T-cell (primary cell): ENCODE data around the gene FAM171A2. TPM values are rescaled to one million over a fixed set of nuclear protein-coding genes. Genes with fewer than 3 reads are reported as not detected.
"Not testable (repeated sequence)": the region's sequence is repeated elsewhere in the genome, so short reads cannot be mapped to it uniquely, and the experiment has no call there.

Experiments
- ATAC-seq, 4 experiments: fragments of 200-7000 bp in 3 of 4; fragments of 150-1000 bp in 1 of 4; cut with Tn5 transposase; replicated peaks in 1 of 4; 1 replicate in 3 of 4; 2 replicates in 1 of 4; pipeline ENCODE4 v1.10.0; 2021; ENCODE audit warnings: moderate library complexity in 3 of 4, mild to moderate bottlenecking in 2 of 4, moderate number of reproducible peaks in 1 of 4
- CTCF ChIA-PET, 2 donors: fragments of 300-600 bp; sonication (Branson Sonifier 250); formaldehyde crosslinking; loops; one replicate each; lab custom pipeline; 2022; ENCODE audit warnings: antibody characterized with exemption in 2 of 2; lab: Charles Lee
- POLR2A ChIA-PET, 2 donors: fragments of 300-600 bp; sonication (Branson Sonifier 250); formaldehyde crosslinking; loops; one replicate each; lab custom pipeline; 2022; ENCODE audit warnings: antibody characterized with exemption in 2 of 2; lab: Charles Lee
- DNase-seq, 35 experiments: peaks; one replicate each; pipeline versions ENCODE4 v3.0.0 to v3.0.0-alpha.2; 2013 to 2023
- H3K27ac ChIP-seq: one replicate; pipeline ENCODE4 v1.5.1; 2013; ENCODE audit warnings: low read length
- H3K27me3 ChIP-seq, 2 experiments: replicated peaks in 1 of 2; 1 replicate in 1 of 2; 2 replicates in 1 of 2; pipeline versions ENCODE4 v1.6.1 to v1.7.0; 2013; ENCODE audit warnings: low read length in 1 of 2, mixed read lengths in 1 of 2; ENCODE audit not compliant: control insufficient read depth in 2 of 2, insufficient read depth in 2 of 2; ENCODE audit errors: extremely low read depth in 1 of 2
- H3K36me3 ChIP-seq, 2 donors: 1 replicate in 1 of 2; 2 replicates in 1 of 2; pipeline versions ENCODE4 v1.6.1 to v1.7.0; 2013; ENCODE audit warnings: low read length in 1 of 2; ENCODE audit not compliant: control insufficient read depth in 2 of 2, insufficient read depth in 1 of 2; ENCODE audit errors: extremely low read depth in 1 of 2
- H3K4me1 ChIP-seq, 2 experiments: 1 replicate in 1 of 2; 2 replicates in 1 of 2; pipeline versions ENCODE4 v1.6.1 to v1.7.0; 2013; ENCODE audit warnings: low read length in 2 of 2, mixed read lengths in 1 of 2; ENCODE audit not compliant: insufficient read depth in 2 of 2, control insufficient read depth in 1 of 2; ENCODE audit errors: extremely low read depth in 1 of 2
- H3K4me3 ChIP-seq, 2 donors: 1 replicate in 1 of 2; 2 replicates in 1 of 2; pipeline versions ENCODE4 v1.5.1 to v1.7.0; 2013; ENCODE audit warnings: mild to moderate bottlenecking in 2 of 2, low read length in 1 of 2, moderate library complexity in 1 of 2; ENCODE audit not compliant: control insufficient read depth in 1 of 2; ENCODE audit errors: extremely low read depth in 1 of 2
- H3K9me3 ChIP-seq: 2 replicates; pipeline ENCODE4 v1.7.0; 2013
- H3K27ac Mint-ChIP-seq, 2 donors: one replicate each; pipeline ENCODE4 v1.8.0; 2020 to 2021; ENCODE audit warnings: mild to moderate bottlenecking in 2 of 2, mixed read lengths in 2 of 2
- H3K27me3 Mint-ChIP-seq, 2 donors: one replicate each; pipeline ENCODE4 v1.8.0; 2021 to 2022; ENCODE audit warnings: mixed read lengths in 2 of 2
- H3K36me3 Mint-ChIP-seq: one replicate; pipeline ENCODE4 v1.8.0; 2021; ENCODE audit warnings: mixed read lengths
- H3K4me1 Mint-ChIP-seq, 3 donors: one replicate each; pipeline ENCODE4 v1.8.0; 2020 to 2022; ENCODE audit warnings: mixed read lengths in 3 of 3, mild to moderate bottlenecking in 1 of 3
- H3K4me3 Mint-ChIP-seq, 3 donors: one replicate each; pipeline ENCODE4 v1.8.0; 2020 to 2022; ENCODE audit warnings: mild to moderate bottlenecking in 3 of 3, mixed read lengths in 3 of 3, moderate library complexity in 3 of 3
- H3K9me3 Mint-ChIP-seq, 3 donors: one replicate each; pipeline ENCODE4 v1.8.0; 2020 to 2022; ENCODE audit warnings: mixed read lengths in 3 of 3
- WGBS: methylation state at CpG from one replicate; pipeline ENCODE4 v1.1.5; 2013; ENCODE audit warnings: missing lambda C conversion rate; ENCODE audit not compliant: insufficient coverage; 5-methylcytosine and 5-hydroxymethylcytosine counted together
- total RNA-seq, 35 experiments: library from RNA in 6 of 35; stranded (reverse) in 6 of 35; fragments of 120-200 nt in 1 of 35; gene quantifications; one replicate each; pipeline versions ENCODE4 v1.2.1 to v1.2.4 and lab custom pipeline; 2013 to 2026

The FAM171A2 gene
- total RNA-seq, 5 donors from 2014 or later (not counting 1 experiment from before 2014, with no cell fraction given): 0.18 to 1.5 (median 0.89) TPM

DNA sequence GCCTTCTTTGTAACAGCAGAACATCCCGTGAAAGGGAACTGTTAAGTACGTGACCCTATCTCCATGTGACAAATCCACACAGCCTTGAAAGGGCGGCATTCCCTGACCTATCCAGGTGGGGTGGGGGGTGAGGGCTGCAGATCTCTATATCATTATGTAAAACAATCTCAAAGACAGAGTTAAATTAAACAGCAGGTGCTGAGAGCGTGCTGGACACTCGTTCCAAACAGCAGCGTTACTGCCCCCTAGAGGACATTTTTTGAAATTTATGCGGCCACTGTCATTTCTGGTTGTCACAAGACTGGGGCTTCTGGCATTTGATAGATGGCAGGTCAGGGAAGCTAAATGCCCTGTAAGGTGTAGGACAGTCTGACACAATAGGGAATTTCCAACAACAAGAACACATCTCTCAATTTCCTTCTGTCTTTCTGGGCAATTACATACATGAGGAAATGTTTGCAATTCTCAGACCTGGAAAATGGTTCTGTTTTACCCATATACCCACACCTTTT, 32.3 kb downstream of the FAM171A2 start:
- H3K27ac Mint-ChIP-seq: peak overlapping the region in 1 of 2 donors; percentile 65
- Histone ChIP-seq H3K9me3 (no peaks in the 10 kb centered on the region), H3K36me3 (no peaks in the 10 kb centered on the region), H3K4me3 (no peak overlapping the region), H3K4me1 (peaks cover 0 to 18% of the 10 kb centered on the region in 2 experiments), H3K27ac (no peak overlapping the region), H3K27me3 (peaks cover 0 to 12% of the 10 kb centered on the region in 2 experiments)
- POLR2A ChIA-PET: interaction anchor here in 1 of 2 donors (0.6 kb wide), 1 partner anchor 299 kb away, joined by 3 read pairs; no protein-coding TSS in a partner anchor
- DNase-seq (peak in 32 of 35 experiments; percentile 18 to 87 (median 56)), ATAC-seq (peak in 3 of 4 experiments; percentile 22 to 34 (median 32))
- peak overlapping the region in 1 of 3 donors; percentile 9 for H3K4me3 Mint-ChIP-seq
- peaks cover 0 to 1% of the 10 kb centered on the region in 2 donors for H3K27me3 Mint-ChIP-seq
- 0% methylated on average over 1 of the region's 7 CpGs for WGBS
- no peaks in the 10 kb centered on the region for H3K36me3 Mint-ChIP-seq
- peaks cover 11 to 17% (median 15%) of the 10 kb centered on the region in 3 donors for H3K4me1 Mint-ChIP-seq
- CTCF ChIA-PET: interaction anchor here (0.7 to 2.8 kb wide), 6 partner anchors 14 to 122 kb away, joined by 3 to 13 read pairs (median 4); partner anchors contain the start of gene GRN (in 1 of the 2)
- H3K9me3 Mint-ChIP-seq: no peaks in the 10 kb centered on the region

- not testable (repeated sequence) for H3K27ac Mint-ChIP-seq, H3K9me3 ChIP-seq, H3K27me3 ChIP-seq, H3K4me3 Mint-ChIP-seq, DNase-seq, H3K9me3 Mint-ChIP-seq, H3K4me3 ChIP-seq, H3K36me3 Mint-ChIP-seq, H3K27ac ChIP-seq, ATAC-seq, H3K27me3 Mint-ChIP-seq, H3K36me3 ChIP-seq
- CTCF ChIA-PET: interaction anchor here (0.6 to 2.8 kb wide), 6 partner anchors 22 to 1557 kb away, joined by 3 to 13 read pairs (median 6); partner anchors contain the start of genes RUNDC3A (in 1 of the 2) and VPS25 (in 1 of the 2)
- H3K4me1 ChIP-seq: peaks cover 2 to 28% of the 10 kb centered on the region in 2 experiments
- POLR2A ChIA-PET: interaction anchor here in 1 of 2 donors (0.6 kb wide), 1 partner anchor 414 kb away, joined by 4 read pairs; no protein-coding TSS in a partner anchor
- WGBS: no CpG with 5 or more reads among the region's 5 CpGs
- H3K4me1 Mint-ChIP-seq: peaks cover 11 to 20% (median 20%) of the 10 kb centered on the region in 3 donors
These were observed 33.4 kb downstream of the FAM171A2 start for GRCh38 chr17:44330263-44330662.

DNA sequence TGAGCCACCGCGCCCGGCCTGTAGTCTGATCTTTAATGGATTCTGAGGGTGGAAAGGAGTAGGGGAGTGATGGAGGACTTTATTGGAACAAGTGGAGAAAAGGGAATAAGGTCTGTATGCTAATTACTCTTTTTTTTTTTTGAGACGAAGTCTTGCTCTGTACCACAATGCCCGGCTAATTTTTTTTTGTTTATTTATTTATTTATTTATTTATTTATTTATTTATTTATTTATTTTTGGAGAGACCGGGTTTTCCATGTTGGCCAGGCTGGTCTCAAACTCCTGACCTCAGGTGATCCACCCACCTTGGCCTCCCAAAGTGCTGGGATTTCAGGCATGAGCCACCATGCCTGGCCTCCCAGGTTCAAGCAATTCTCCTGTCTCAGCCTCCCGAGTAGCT, 34.1 kb downstream of the FAM171A2 start:
- H3K36me3 ChIP-seq, ATAC-seq, H3K9me3 ChIP-seq, H3K27me3 ChIP-seq, H3K9me3 Mint-ChIP-seq, H3K4me3 Mint-ChIP-seq, DNase-seq, H3K27me3 Mint-ChIP-seq, H3K27ac ChIP-seq, H3K27ac Mint-ChIP-seq, POLR2A ChIA-PET, H3K36me3 Mint-ChIP-seq, H3K4me3 ChIP-seq: not testable (repeated sequence)
- WGBS: 100% methylated on average over 4 of the region's 7 CpGs
- H3K4me1 ChIP-seq: peaks cover 2 to 33% of the 10 kb centered on the region in 2 experiments
- H3K4me1 Mint-ChIP-seq: peaks cover 11 to 22% (median 20%) of the 10 kb centered on the region in 3 donors
- CTCF ChIA-PET: interaction anchor here in 1 of 2 donors (2.8 kb wide), 1 partner anchor 120 kb away, joined by 13 read pairs; no protein-coding TSS in a partner anchor

DNA sequence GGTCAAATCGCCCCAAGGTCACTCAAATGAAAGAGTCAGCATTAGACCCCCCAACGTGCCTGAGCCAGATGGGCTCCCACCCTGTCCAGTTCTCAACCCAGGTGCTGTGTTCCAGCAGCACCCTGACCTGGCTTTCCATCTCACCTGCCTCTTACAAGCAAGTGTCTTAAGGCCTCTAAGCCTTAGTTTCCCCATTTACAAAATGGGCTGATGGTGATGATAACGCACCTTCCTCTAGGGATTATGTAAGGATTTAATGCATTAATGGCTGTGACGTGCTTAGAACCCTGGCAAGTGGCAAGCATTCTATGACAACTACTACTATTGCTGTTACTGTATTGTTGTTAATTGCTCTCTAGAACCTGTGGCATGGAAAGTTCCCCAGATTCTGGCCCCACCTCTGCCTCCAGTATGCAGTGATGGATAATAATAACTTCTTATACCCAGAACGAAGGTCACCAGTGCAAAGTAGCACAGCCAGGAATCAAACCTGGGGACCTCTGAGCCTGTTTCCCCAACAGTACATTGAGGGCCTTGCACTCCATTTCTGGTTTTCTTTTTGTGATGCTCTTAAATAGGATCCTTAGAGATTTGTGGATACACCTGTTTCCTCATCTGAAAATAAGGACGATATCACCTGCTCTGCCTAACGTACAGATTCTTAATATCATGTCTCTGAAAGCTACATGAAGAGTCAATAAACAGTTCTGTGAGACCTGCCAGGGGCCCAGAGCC, 35.8 kb downstream of the FAM171A2 start:
- Mint-ChIP-seq H3K27me3 (no peaks in the 10 kb centered on the region), H3K36me3 (no peaks in the 10 kb centered on the region), H3K27ac (peak overlapping the region in 1 of 2 donors; percentile 34), H3K9me3 (no peaks in the 10 kb centered on the region), H3K4me3 (peak overlapping the region in 2 of 3 donors; percentile 22 to 31), H3K4me1 (peaks cover 11 to 33% (median 30%) of the 10 kb centered on the region in 3 donors)
- Histone ChIP-seq H3K27ac (no peak overlapping the region), H3K36me3 (no peaks in the 10 kb centered on the region), H3K4me1 (peaks cover 4 to 48% of the 10 kb centered on the region in 2 experiments), H3K9me3 (no peaks in the 10 kb centered on the region), H3K27me3 (peaks cover 0 to 5% of the 10 kb centered on the region in 2 experiments), H3K4me3 (no peak overlapping the region)
- DNase-seq (no peak), ATAC-seq (no peak)
- CTCF ChIA-PET: interaction anchor here in 1 of 2 donors (0.6 kb wide), 2 partner anchors 120 to 128 kb away, joined by 4 read pairs; partner anchors contain the start of gene ATXN7L3
- no CpG with 5 or more reads among the region's 7 CpGs for WGBS
- POLR2A ChIA-PET: no interaction called here

DNA sequence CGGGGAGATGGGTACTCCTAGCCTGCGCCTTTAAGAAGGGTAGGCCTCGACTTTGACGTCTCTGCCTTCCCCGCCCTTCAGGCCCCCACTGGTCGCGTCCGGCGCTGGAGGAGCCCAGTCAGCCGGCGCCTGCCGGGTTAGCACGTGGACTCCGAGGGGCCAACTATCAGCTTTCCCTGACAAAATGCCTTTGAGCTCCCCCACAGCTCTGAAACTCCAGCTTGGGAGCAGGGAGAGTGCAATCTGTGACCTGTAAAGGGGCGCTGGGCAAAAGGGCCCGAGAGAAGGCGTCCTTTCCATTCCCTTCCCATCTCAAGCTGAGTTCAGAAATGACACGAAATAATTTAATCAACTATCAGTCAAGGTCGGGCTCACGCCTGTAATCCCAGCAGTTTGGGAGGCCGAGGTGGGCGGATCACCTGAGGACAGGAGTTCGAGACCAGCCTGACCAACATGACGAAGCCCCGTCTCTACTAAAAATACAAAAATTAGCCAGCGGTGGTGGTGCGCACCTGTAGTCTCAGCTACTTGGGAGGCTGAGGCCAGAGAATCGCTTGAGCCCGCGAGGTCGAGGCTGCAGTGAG, 36.7 kb downstream of the FAM171A2 start:
- H3K4me1 ChIP-seq: peaks cover 4 to 49% of the 10 kb centered on the region in 2 experiments
- WGBS: 29% methylated on average over 12 of the region's 31 CpGs
- Mint-ChIP-seq H3K4me3 (peak overlapping the region; percentile 64 to 94 (median 65)), H3K36me3 (no peaks in the 10 kb centered on the region), H3K4me1 (peaks cover 11 to 40% (median 36%) of the 10 kb centered on the region in 3 donors), H3K27me3 (no peaks in the 10 kb centered on the region), H3K27ac (peak overlapping the region; percentile 85 to 88), H3K9me3 (no peaks in the 10 kb centered on the region)
- ATAC-seq (peak; percentile 75 to 82 (median 76)), DNase-seq (peak; percentile 84 to 96 (median 93))
- no peaks in the 10 kb centered on the region for H3K27me3 ChIP-seq
- no peaks in the 10 kb centered on the region for H3K9me3 ChIP-seq
- ChIA-PET CTCF (interaction anchor here in 1 of 2 donors (0.6 to 1.0 kb wide), 9 partner anchors 19 to 203 kb away, joined by 3 to 7 read pairs (median 4); partner anchors contain the start of genes HDAC5, RUNDC3A, TMUB2 and UBTF), POLR2A (interaction anchor here in 1 of 2 donors (0.5 to 0.7 kb wide), 2 partner anchors 125 to 190 kb away, joined by 3 to 10 read pairs; no protein-coding TSS in a partner anchor)
- H3K4me3 ChIP-seq: peak overlapping the region; percentile 41 to 87
- H3K36me3 ChIP-seq: peaks cover 0 to 3% of the 10 kb centered on the region in 2 donors
- peak overlapping the region; percentile 28 for H3K27ac ChIP-seq
